Lung (tissue), 12 donors: ENCODE results near the gene SPRED1. TPM values are rescaled to one million over a fixed set of nuclear protein-coding genes. Genes with fewer than 3 reads are reported as not detected.

ENCODE experiments used
- ATAC-seq: fragments of 200-7000 bp; cut with Tn5 transposase; one replicate; pipeline ENCODE4 v1.9.1; 2020; ENCODE audit warnings: moderate number of reproducible peaks; ENCODE audit not compliant: insufficient read depth, low FRiP score
- DNase-seq, 3 donors: peaks; one replicate each; pipeline ENCODE4 v3.0.0-alpha.2; 2013 to 2017
- H3K27ac ChIP-seq, 2 donors: one replicate each; pipeline ENCODE4 v1.5.1; 2013; ENCODE audit warnings: mild to moderate bottlenecking in 2 of 2, moderate library complexity in 2 of 2, control low read depth in 1 of 2, inconsistent platforms in 1 of 2, low read depth in 1 of 2, low read length in 1 of 2
- H3K27me3 ChIP-seq, 3 donors: one replicate each; pipeline ENCODE4 v1.5.1; 2013; ENCODE audit warnings: low read length in 2 of 3; ENCODE audit not compliant: control insufficient read depth in 3 of 3, insufficient read depth in 3 of 3
- H3K36me3 ChIP-seq, 4 donors: one replicate each; pipeline ENCODE4 v1.5.1; 2013; ENCODE audit warnings: low read length in 4 of 4, mild to moderate bottlenecking in 1 of 4, moderate library complexity in 1 of 4; ENCODE audit not compliant: control insufficient read depth in 4 of 4, insufficient read depth in 4 of 4
- H3K4me1 ChIP-seq, 5 donors: one replicate each; pipeline ENCODE4 v1.5.1; 2013; ENCODE audit warnings: low read length in 5 of 5, mild to moderate bottlenecking in 2 of 5, moderate library complexity in 1 of 5; ENCODE audit not compliant: control insufficient read depth in 5 of 5, insufficient read depth in 5 of 5
- H3K4me3 ChIP-seq: one replicate; pipeline ENCODE4 v1.5.1; 2013; ENCODE audit warnings: mild to moderate bottlenecking, control low read depth, moderate library complexity
- H3K9ac ChIP-seq, 2 donors: one replicate each; pipeline ENCODE4 v1.5.1; 2013; ENCODE audit warnings: low read length in 2 of 2, control low read depth in 1 of 2; ENCODE audit not compliant: insufficient read depth in 1 of 2
- H3K9me3 ChIP-seq, 4 donors: one replicate each; pipeline ENCODE4 v1.5.1; 2013; ENCODE audit warnings: low read length in 3 of 4, mild to moderate bottlenecking in 1 of 4, moderate library complexity in 1 of 4; ENCODE audit not compliant: control insufficient read depth in 4 of 4, insufficient read depth in 3 of 4
- CTCF ChIP-seq: IDR thresholded peaks from 2 replicates; pipeline ENCODE4 v1.5.1; 2012; ENCODE audit warnings: mild to moderate bottlenecking; ENCODE audit errors: control extremely low read depth, extremely low read depth
- WGBS, 2 donors: extraction: QIAGEN DNeasy Blood & Tissue Kit; methylation state at CpG; one replicate each; pipeline ENCODE4 v1.1.7; 2013; 5-methylcytosine and 5-hydroxymethylcytosine counted together
- polyA plus RNA-seq, 2 donors: library from polyadenylated mRNA; stranded (reverse); fragments of 200-250 nt; gene quantifications; one replicate each; pipeline ENCODE4 v1.2.1, GENCODE V29; 2013
- total RNA-seq, 2 donors: library from RNA; depleted of rRNA in 1 of 2; stranded (reverse); fragments of >200 nt in 1 of 2; gene quantifications; one replicate each; pipeline ENCODE4 v1.2.1, GENCODE V29; 2014 to 2021
- donor health status: control.
- donor health status: control.
- donor health status: Bipolar disorder and iron deficiency.
- donor health status: healthy.
- donor health status: DM: yes; HTN: yes; CAD: no.

The SPRED1 gene
- total and polyA plus RNA-seq, 4 donors = 7.9 to 61.1 (median 31.0) TPM

GRCh38 chr15:38212729-38213351 is 39.8 kb upstream of the SPRED1 start:
- peaks cover 0 to 14% (median 10%) of the 10 kb centered on the region in 5 donors for H3K4me1 ChIP-seq
- no peak overlapping the region for H3K9ac ChIP-seq
- H3K9me3 ChIP-seq = no peaks in the 10 kb centered on the region
- 74 to 77% methylated on average over 3 of the region's 3 CpGs for WGBS, 2 donors
- H3K36me3 ChIP-seq = no peaks in the 10 kb centered on the region
- no peaks in the 10 kb centered on the region for H3K27me3 ChIP-seq
- ATAC-seq (no peak), DNase-seq (no peak)
- TF ChIP-seq CTCF = no peak
- no peak overlapping the region for H3K27ac ChIP-seq
- H3K4me3 ChIP-seq = no peak overlapping the region

- H3K4me3 ChIP-seq = no peak overlapping the region
- H3K4me1 ChIP-seq = peaks cover 0 to 19% (median 13%) of the 10 kb centered on the region in 5 donors
- ATAC-seq (no peak), DNase-seq (no peak)
- TF ChIP-seq CTCF = no peak
- H3K27ac ChIP-seq = no peak overlapping the region
- no peaks in the 10 kb centered on the region for H3K27me3 ChIP-seq
- H3K9ac ChIP-seq = no peak overlapping the region
- 98 to 100% methylated on average over 2 of the region's 2 CpGs for WGBS, 2 donors
- H3K36me3 ChIP-seq = no peaks in the 10 kb centered on the region
- no peaks in the 10 kb centered on the region for H3K9me3 ChIP-seq
These were observed 39.3 kb upstream of the SPRED1 start for GRCh38 chr15:38213356-38213755.

- Histone ChIP-seq H3K4me1 (peaks cover 0 to 20% (median 11%) of the 10 kb centered on the region in 5 donors), H3K27ac (no peak overlapping the region), H3K9ac (no peak overlapping the region), H3K9me3 (no peaks in the 10 kb centered on the region), H3K36me3 (no peaks in the 10 kb centered on the region), H3K4me3 (no peak overlapping the region), H3K27me3 (no peaks in the 10 kb centered on the region)
- 80 to 84% methylated on average over 1 of the region's 1 CpG for WGBS, 2 donors
- no peak for TF ChIP-seq CTCF
- DNase-seq (no peak), ATAC-seq (no peak)
These were observed 36.9 kb upstream of the SPRED1 start for GRCh38 chr15:38215707-38216106.

GRCh38 chr15:38216763-38217162 is 35.9 kb upstream of the SPRED1 start:
- Histone ChIP-seq H3K27ac (no peak overlapping the region), H3K4me3 (no peak overlapping the region), H3K27me3 (no peaks in the 10 kb centered on the region), H3K4me1 (peaks cover 0 to 20% (median 11%) of the 10 kb centered on the region in 5 donors), H3K9me3 (no peaks in the 10 kb centered on the region), H3K9ac (no peak overlapping the region), H3K36me3 (no peaks in the 10 kb centered on the region)
- 62 to 77% methylated on average over 4 of the region's 4 CpGs for WGBS, 2 donors
- no peak for TF ChIP-seq CTCF
- ATAC-seq (no peak), DNase-seq (peak in 1 of 3 donors; percentile 45)
